ENCODE data around the gene PPP4R4. TPM values are rescaled to one million over a fixed set of nuclear protein-coding genes. Genes with fewer than 3 reads are reported as not detected.

The PPP4R4 gene
- total RNA-seq, 1 experiment from 2014 or later: 5.5 TPM

GRCh38 chr14:94139421-94139820 lies 34.7 kb upstream of the PPP4R4 start:
- no peak for DNase-seq (ENCODE audit: low read depth, low spot score)
- no peak overlapping the region for H3K9ac ChIP-seq (ENCODE audit: low read length)
- no peak for ATAC-seq
- H3K4me1 ChIP-seq (ENCODE audit: control insufficient read depth in 1 of 2, insufficient read depth in 2 of 2, low read length in 2 of 2): peaks cover 0 to 3% of the 10 kb centered on the region in 2 experiments; a peak in 1 of 4 replicates
- H3K27me3 ChIP-seq (ENCODE audit: insufficient read depth, low read length): no peaks in the 10 kb centered on the region
- RAD21 ChIA-PET (ENCODE audit: low non-redundant PET in 1 of 2, low total read pairs in 2 of 2, uncharacterized antibody in 2 of 2, unreplicated experiment in 2 of 2): no interaction called here
- no TSS peak for BruUV-seq (replicated peaks)
- TF ChIP-seq EZH2 (IDR thresholded peaks at IDR 0.05) (no peak), ZFX (IDR thresholded peaks at IDR 0.05) (no peak), POLR2AphosphoS5 (IDR thresholded peaks at IDR 0.05; ENCODE audit: low read depth, low read length) (no peak), ZNF274 (IDR thresholded peaks at IDR 0.05; ENCODE audit: low read depth, low read length) (no peak), ATF3 (IDR thresholded peaks at IDR 0.05) (no peak), EGR1 (IDR thresholded peaks at IDR 0.05; ENCODE audit: low read depth) (no peak), CEBPB (IDR thresholded peaks at IDR 0.05; ENCODE audit: low read depth) (no peak), CBX3 (IDR thresholded peaks at IDR 0.05; ENCODE audit: low read depth) (no peak), SRF (IDR thresholded peaks at IDR 0.05; ENCODE audit: low read depth) (no peak), ELF1 (IDR thresholded peaks at IDR 0.05; ENCODE audit: borderline replicate concordance, low read depth) (no peak), RAD21 (IDR thresholded peaks at IDR 0.05; ENCODE audit: low read depth) (no peak), JUND (IDR thresholded peaks at IDR 0.05) (no peak), TCF7L2 (IDR thresholded peaks at IDR 0.05; ENCODE audit: borderline replicate concordance, extremely low read depth, insufficient read depth, insufficient read length) (no peak)
- no peak overlapping the region for H2AFZ ChIP-seq (ENCODE audit: low read depth, low read length, poor library complexity, severe bottlenecking)
- H4K20me1 ChIP-seq (ENCODE audit: insufficient read depth): no peaks in the 10 kb centered on the region
- H3K36me3 ChIP-seq (ENCODE audit: control insufficient read depth in 1 of 2, insufficient read depth in 2 of 2, low read length in 2 of 2): no peaks in the 10 kb centered on the region
- H3K79me2 ChIP-seq (ENCODE audit: insufficient read depth, low read length): no peaks in the 10 kb centered on the region
- H3K27ac ChIP-seq (ENCODE audit: low read depth, low read length): no peak overlapping the region
- intact Hi-C loops (cut with micrococcal nuclease): loop anchor here (10.0 kb wide), 2 partner anchors 395 to 545 kb away; no protein-coding TSS in a partner anchor
- H3K4me2 ChIP-seq (ENCODE audit: low read length): no peak overlapping the region
- H3K9me2 ChIP-seq (ENCODE audit: insufficient read depth): no peaks in the 10 kb centered on the region
- POLR2A ChIA-PET: no interaction called here
- no peak overlapping the region for H3K4me3 ChIP-seq (replicated peaks in 1 of 2; ENCODE audit: low read depth in 1 of 2, low read length in 2 of 2)
- no peaks in the 10 kb centered on the region for H3K9me3 ChIP-seq (ENCODE audit: control insufficient read depth in 1 of 2, insufficient read depth in 1 of 2, low read depth in 1 of 2, low read length in 2 of 2)
- CTCF ChIA-PET: interaction anchor here (1.9 kb wide), 1 partner anchor 199 kb away, joined by 6 read pairs; no protein-coding TSS in a partner anchor
